Panc1 (cell line): Measurements from ENCODE around the gene DCAF4. TPM values are rescaled to one million over a fixed set of nuclear protein-coding genes. Genes with fewer than 3 reads are reported as not detected.

Experiments
- ATAC-seq: fragments of 200-7000 bp; cut with Tn5 transposase; 2 replicates; pipeline ENCODE4 v1.9.1; 2020; ENCODE audit warnings: mild to moderate bottlenecking, moderate library complexity
- Bru-seq: library from RNA; stranded (reverse); fragments of 400-500 nt; gene quantifications from one replicate; lab custom pipeline; 2021; lab: Mats Ljungman, UMichigan
- BruChase-seq, 2 experiments: library from RNA; stranded (reverse); fragments of 400-500 nt; gene quantifications; one replicate each; lab custom pipeline; 2021; lab: Mats Ljungman, UMichigan
- BruUV-seq: library from RNA; stranded (reverse); fragments of 400-500 nt; replicated peaks from 2 replicates; lab custom pipeline; 2021; lab: Mats Ljungman, UMichigan
- CTCF ChIA-PET: fragments of 300-600 bp; sonication (Branson Sonifier 250); formaldehyde crosslinking; loops from one replicate; lab custom pipeline; 2022; ENCODE audit warnings: antibody characterized with exemption; lab: Charles Lee
- POLR2A ChIA-PET: fragments of 300-600 bp; sonication (Branson Sonifier 250); formaldehyde crosslinking; loops from one replicate; lab custom pipeline; 2022; ENCODE audit warnings: antibody characterized with exemption; lab: Charles Lee
- DNase-seq: peaks from one replicate; pipeline ENCODE4 v3.0.0-alpha.2; 2010; ENCODE audit warnings: low read depth, low spot score
- H3K27ac ChIP-seq: 2 replicates; pipeline ENCODE4 v1.5.1; 2011; ENCODE audit warnings: mild to moderate bottlenecking, low read length, inconsistent platforms
- H3K27me3 ChIP-seq: fragments of 200-500 bp; sonication (Bioruptor generic); 2 replicates; pipeline ENCODE4 v1.6.0; 2014; ENCODE audit warnings: low read length, inconsistent platforms; ENCODE audit not compliant: control insufficient read depth, insufficient read depth
- H3K36me3 ChIP-seq: fragments of 200-500 bp; sonication (Bioruptor generic); 2 replicates; pipeline ENCODE4 v1.5.1; 2014; ENCODE audit warnings: inconsistent platforms, mild to moderate bottlenecking, low read length, moderate library complexity; ENCODE audit not compliant: control insufficient read depth, insufficient read depth
- H3K4me1 ChIP-seq: 2 replicates; pipeline ENCODE4 v1.5.1; 2011; ENCODE audit warnings: inconsistent platforms, mild to moderate bottlenecking, low read length, moderate library complexity; ENCODE audit not compliant: control insufficient read depth, insufficient read depth
- H3K4me3 ChIP-seq, 2 experiments: 2 replicates each; pipeline ENCODE4 v1.5.1; 2011 to 2012; ENCODE audit warnings: low read depth in 2 of 2, low read length in 2 of 2, mild to moderate bottlenecking in 2 of 2, inconsistent platforms in 1 of 2, moderate library complexity in 1 of 2
- H3K9me3 ChIP-seq: fragments of 200-500 bp; sonication (Bioruptor generic); 2 replicates; pipeline ENCODE4 v1.5.1; 2014; ENCODE audit warnings: low read depth, mild to moderate bottlenecking, inconsistent platforms, low read length, moderate library complexity; ENCODE audit not compliant: control insufficient read depth, insufficient read depth
- POLR2AphosphoS5 ChIP-seq: IDR thresholded peaks from 2 replicates; pipeline ENCODE4 v1.6.1; 2012; ENCODE audit warnings: mild to moderate bottlenecking, low read depth, low read length, moderate library complexity
- SIN3A ChIP-seq: IDR thresholded peaks from 2 replicates; pipeline ENCODE4 v1.6.1; 2012; ENCODE audit warnings: low read depth, mild to moderate bottlenecking, low read length, moderate library complexity, borderline replicate concordance; ENCODE audit not compliant: insufficient read depth
- TCF7L2 ChIP-seq: IDR thresholded peaks from 2 replicates; pipeline ENCODE4 v1.6.1; 2011; ENCODE audit warnings: mild to moderate bottlenecking, low read depth, low read length, inconsistent platforms
- in situ Hi-C: cut with HindIII; loops from 2 replicates; pipeline ENCODE4 v1.10.0; 2016; ENCODE audit warnings: low sequenced_read_pairs, low pct_unique_long_range_greater_than_20kb
- intact Hi-C: fragments of 100-400 bp; cut with micrococcal nuclease; formaldehyde crosslinking; loops from one replicate; pipeline ENCODE4 v1.10.0; 2022; ENCODE audit not compliant: unreplicated experiment
- long read RNA-seq: library from polyadenylated mRNA; unstranded; transcript quantifications from one replicate; pipeline ENCODE4 v2.0.0, GENCODE V29; 2021; ENCODE audit not compliant: unreplicated experiment
- polyA plus RNA-seq: library from polyadenylated mRNA; unstranded; fragments of >200 nt; gene quantifications from one replicate; pipeline ENCODE4 v1.2.1, GENCODE V29; 2012; ENCODE audit warnings: missing spikeins; ENCODE audit not compliant: insufficient read length
- total RNA-seq: library from RNA; stranded (reverse); gene quantifications from one replicate; pipeline ENCODE4 v1.2.1, GENCODE V29; 2021; ENCODE audit not compliant: unreplicated experiment
- TF ChIP-seq, protein P1 (sequence below), 2 experiments: IDR thresholded peaks; 2 replicates each; pipeline ENCODE4 v1.6.1; 2011 to 2012; ENCODE audit warnings: low read depth in 2 of 2, control low read depth in 1 of 2, low read length in 1 of 2, mild to moderate bottlenecking in 1 of 2, moderate library complexity in 1 of 2; ENCODE audit not compliant: insufficient read depth in 1 of 2
- TF ChIP-seq, protein P2 (sequence below): fragments of 450-650 bp; IDR thresholded peaks from 2 replicates; pipeline ENCODE4 v1.5.1; 2017; ENCODE audit warnings: mild to moderate bottlenecking

Gene DCAF4, protein sequence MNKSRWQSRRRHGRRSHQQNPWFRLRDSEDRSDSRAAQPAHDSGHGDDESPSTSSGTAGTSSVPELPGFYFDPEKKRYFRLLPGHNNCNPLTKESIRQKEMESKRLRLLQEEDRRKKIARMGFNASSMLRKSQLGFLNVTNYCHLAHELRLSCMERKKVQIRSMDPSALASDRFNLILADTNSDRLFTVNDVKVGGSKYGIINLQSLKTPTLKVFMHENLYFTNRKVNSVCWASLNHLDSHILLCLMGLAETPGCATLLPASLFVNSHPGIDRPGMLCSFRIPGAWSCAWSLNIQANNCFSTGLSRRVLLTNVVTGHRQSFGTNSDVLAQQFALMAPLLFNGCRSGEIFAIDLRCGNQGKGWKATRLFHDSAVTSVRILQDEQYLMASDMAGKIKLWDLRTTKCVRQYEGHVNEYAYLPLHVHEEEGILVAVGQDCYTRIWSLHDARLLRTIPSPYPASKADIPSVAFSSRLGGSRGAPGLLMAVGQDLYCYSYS
- total RNA-seq (18.2 TPM), Bru-seq, nascent RNA (percentile 60 among the genes with signal in this experiment), BruChase-seq, experiment 1, labeled RNA remaining after a 2-hour chase (percentile 53 among the genes with signal in this experiment), BruChase-seq, experiment 2, labeled RNA remaining after a 6-hour chase (percentile 54 among the genes with signal in this experiment)
- polyA plus RNA-seq: 12.1 TPM
- long read RNA-seq, transcript DCAF4-202 (14 exons, 2,024 nt): major isoform, 5 of 18 reads
- long read RNA-seq, partial matches to known transcripts: 1 of 18 reads
- long read RNA-seq, other reads (novel, unspliced or antisense): 11 of 18 reads

DNA sequence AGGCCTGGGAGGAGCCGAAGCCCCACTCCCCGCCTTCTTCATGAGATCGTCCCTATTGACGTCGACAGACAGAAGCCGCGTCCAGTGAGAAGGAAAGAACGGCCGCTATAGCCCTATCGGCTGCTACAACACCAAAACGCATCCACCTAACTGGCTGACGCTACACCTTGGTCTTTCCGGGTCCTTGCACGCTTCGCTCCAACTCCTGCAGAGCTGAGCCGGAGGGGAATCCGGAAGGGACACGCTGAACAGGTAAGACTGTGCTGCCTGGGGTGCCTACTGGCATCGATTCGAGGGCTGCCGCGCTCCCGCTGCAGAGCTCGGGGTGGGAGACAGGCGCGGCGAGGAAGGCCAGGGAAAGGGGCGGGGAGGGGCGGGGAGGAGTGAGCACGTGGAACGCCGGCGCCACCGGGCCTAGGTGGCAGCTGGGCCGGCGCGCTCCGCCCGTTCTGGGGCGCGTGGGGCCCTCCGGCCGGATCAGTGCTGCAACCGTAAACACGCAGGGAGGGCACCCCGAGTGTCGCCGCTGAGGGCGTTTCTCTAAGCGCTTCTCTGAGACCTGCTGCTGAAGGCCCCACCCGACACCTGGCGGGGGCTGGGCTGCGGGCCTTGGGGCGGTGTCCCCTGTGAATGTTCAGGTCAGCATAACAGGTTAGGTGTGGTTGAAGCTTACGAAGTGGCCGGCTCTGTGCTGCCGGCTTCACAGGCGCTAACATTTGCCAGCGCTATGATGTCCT is at the start of gene DCAF4:
Gene DCAF4, plus strand, starts transcription at position 173 of the 737 bp plus-strand sequence. CDS start 11,515 bp downstream, outside the sequence.
- Histone ChIP-seq H3K4me1 (no peaks in the 10 kb centered on the region; the same call in 1 of the 2 replicates), H3K27me3 (no peaks in the 10 kb centered on the region), H3K27ac (peak within 1 kb of the TSS; percentile 80), H3K36me3 (no peaks in the 10 kb centered on the region), H3K9me3 (no peaks in the 10 kb centered on the region), H3K4me3 (peak within 1 kb of the TSS; percentile 53 to 72)
- TF ChIP-seq, protein P1, sequence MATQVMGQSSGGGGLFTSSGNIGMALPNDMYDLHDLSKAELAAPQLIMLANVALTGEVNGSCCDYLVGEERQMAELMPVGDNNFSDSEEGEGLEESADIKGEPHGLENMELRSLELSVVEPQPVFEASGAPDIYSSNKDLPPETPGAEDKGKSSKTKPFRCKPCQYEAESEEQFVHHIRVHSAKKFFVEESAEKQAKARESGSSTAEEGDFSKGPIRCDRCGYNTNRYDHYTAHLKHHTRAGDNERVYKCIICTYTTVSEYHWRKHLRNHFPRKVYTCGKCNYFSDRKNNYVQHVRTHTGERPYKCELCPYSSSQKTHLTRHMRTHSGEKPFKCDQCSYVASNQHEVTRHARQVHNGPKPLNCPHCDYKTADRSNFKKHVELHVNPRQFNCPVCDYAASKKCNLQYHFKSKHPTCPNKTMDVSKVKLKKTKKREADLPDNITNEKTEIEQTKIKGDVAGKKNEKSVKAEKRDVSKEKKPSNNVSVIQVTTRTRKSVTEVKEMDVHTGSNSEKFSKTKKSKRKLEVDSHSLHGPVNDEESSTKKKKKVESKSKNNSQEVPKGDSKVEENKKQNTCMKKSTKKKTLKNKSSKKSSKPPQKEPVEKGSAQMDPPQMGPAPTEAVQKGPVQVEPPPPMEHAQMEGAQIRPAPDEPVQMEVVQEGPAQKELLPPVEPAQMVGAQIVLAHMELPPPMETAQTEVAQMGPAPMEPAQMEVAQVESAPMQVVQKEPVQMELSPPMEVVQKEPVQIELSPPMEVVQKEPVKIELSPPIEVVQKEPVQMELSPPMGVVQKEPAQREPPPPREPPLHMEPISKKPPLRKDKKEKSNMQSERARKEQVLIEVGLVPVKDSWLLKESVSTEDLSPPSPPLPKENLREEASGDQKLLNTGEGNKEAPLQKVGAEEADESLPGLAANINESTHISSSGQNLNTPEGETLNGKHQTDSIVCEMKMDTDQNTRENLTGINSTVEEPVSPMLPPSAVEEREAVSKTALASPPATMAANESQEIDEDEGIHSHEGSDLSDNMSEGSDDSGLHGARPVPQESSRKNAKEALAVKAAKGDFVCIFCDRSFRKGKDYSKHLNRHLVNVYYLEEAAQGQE (IDR thresholded peaks at IDR 0.05; ENCODE audit: insufficient read depth in 1 of 2, low read depth in 2 of 2, low read length in 1 of 2): no peak
- TF ChIP-seq SIN3A: peak; percentile 83
- POLR2A ChIA-PET: interaction anchor here (0.7 kb wide), 1 partner anchor 645 kb away, joined by 3 read pairs; no protein-coding TSS in a partner anchor
- CTCF ChIA-PET: no interaction called here
- no TSS peak for BruUV-seq
- ATAC-seq (peak; percentile 99), DNase-seq (peak; percentile 86)
- intact Hi-C loops (no loop called here), in situ Hi-C loops (no loop called here)

DNA sequence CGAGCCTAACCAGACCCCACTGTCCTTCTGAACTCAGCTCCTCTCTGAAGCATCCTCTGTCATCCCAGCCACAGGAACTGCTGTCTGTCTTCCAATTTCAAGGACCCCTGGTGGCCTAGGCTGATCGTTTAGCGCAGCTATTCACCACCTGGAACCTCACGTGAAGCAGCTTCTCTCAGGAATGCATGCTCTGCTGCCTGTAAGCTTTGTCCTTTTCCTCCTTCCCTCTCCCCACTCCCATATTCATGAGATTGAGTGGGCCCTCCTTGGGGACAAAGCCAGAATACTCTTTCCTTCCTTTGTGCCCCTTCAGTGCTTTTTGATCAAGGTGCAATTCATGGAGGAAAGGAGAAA is 49.6 kb upstream of the DCAF4 start:
- intact Hi-C loops (no loop called here), in situ Hi-C loops (no loop called here)
- CTCF ChIA-PET: no interaction called here
- no peak for ATAC-seq
- no peaks in the 10 kb centered on the region for H3K9me3 ChIP-seq
- BruUV-seq: no TSS peak
- no peak for DNase-seq
- H3K27me3 ChIP-seq: peaks cover 4% of the 10 kb centered on the region
- POLR2A ChIA-PET: no interaction called here
- H3K36me3 ChIP-seq: no peaks in the 10 kb centered on the region
- no peak overlapping the region for H3K27ac ChIP-seq
- TF ChIP-seq, protein P2, sequence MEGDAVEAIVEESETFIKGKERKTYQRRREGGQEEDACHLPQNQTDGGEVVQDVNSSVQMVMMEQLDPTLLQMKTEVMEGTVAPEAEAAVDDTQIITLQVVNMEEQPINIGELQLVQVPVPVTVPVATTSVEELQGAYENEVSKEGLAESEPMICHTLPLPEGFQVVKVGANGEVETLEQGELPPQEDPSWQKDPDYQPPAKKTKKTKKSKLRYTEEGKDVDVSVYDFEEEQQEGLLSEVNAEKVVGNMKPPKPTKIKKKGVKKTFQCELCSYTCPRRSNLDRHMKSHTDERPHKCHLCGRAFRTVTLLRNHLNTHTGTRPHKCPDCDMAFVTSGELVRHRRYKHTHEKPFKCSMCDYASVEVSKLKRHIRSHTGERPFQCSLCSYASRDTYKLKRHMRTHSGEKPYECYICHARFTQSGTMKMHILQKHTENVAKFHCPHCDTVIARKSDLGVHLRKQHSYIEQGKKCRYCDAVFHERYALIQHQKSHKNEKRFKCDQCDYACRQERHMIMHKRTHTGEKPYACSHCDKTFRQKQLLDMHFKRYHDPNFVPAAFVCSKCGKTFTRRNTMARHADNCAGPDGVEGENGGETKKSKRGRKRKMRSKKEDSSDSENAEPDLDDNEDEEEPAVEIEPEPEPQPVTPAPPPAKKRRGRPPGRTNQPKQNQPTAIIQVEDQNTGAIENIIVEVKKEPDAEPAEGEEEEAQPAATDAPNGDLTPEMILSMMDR: no peak
- TF ChIP-seq SIN3A (no peak), POLR2AphosphoS5 (no peak), TCF7L2 (no peak)
- TF ChIP-seq, protein P1 (IDR thresholded peaks at IDR 0.05; ENCODE audit: insufficient read depth in 1 of 2, low read depth in 2 of 2, low read length in 1 of 2): no peak
- H3K4me1 ChIP-seq: no peaks in the 10 kb centered on the region
- no peak overlapping the region for H3K4me3 ChIP-seq
